HepG2 (cell line): Measurements from ENCODE around the gene GJD3. TPM values are rescaled to one million over a fixed set of nuclear protein-coding genes. Genes with fewer than 3 reads are reported as not detected.
A peak's percentile ranks its signal among the peaks of the same experiment; 100 is the strongest.

Experiments
- CREM ChIP-seq, 2 experiments: sonication (generic) in 1 of 2; formaldehyde crosslinking in 1 of 2; IDR thresholded peaks; 2 replicates each; pipeline versions ENCODE4 v1.4.0 to v1.6.1; 2016 to 2020; ENCODE audit warnings: antibody characterized with exemption in 1 of 2, mild to moderate bottlenecking in 1 of 2, missing genetic modification reagents in 1 of 2
- EEA1 ChIP-seq: sonication (generic); formaldehyde crosslinking; IDR thresholded peaks from 2 replicates; pipeline ENCODE4 v1.5.1; 2020; ENCODE audit warnings: mild to moderate bottlenecking, missing genetic modification reagents, borderline replicate concordance
- KAT7 ChIP-seq: IDR thresholded peaks from 2 replicates; pipeline ENCODE4 v1.6.1; 2018; ENCODE audit warnings: borderline replicate concordance, missing compliant biosample characterization
- MAFG ChIP-seq: sonication (generic); formaldehyde crosslinking; IDR thresholded peaks from 2 replicates; pipeline ENCODE4 v1.5.1; 2020; ENCODE audit warnings: mild to moderate bottlenecking, missing genetic modification reagents
- MED1 ChIP-seq: sonication (generic); formaldehyde crosslinking; IDR thresholded peaks from 2 replicates; pipeline ENCODE4 v1.4.0; 2020; ENCODE audit warnings: missing genetic modification reagents
- NONO ChIP-seq, 2 experiments: fragments of 450-650 bp in 1 of 2; sonication (generic) in 1 of 2; formaldehyde crosslinking in 1 of 2; IDR thresholded peaks in 1 of 2; conservative IDR thresholded peaks in 1 of 2; 2 replicates each; pipeline versions ENCODE4 v1.6.1 to v1.8.0; 2017 to 2022; ENCODE audit warnings: mild to moderate bottlenecking in 1 of 2, missing genetic modification reagents in 1 of 2, moderate library complexity in 1 of 2
- SP4 ChIP-seq: sonication (generic); formaldehyde crosslinking; IDR thresholded peaks from 2 replicates; pipeline ENCODE4 v1.8.1; 2023; ENCODE audit warnings: mild to moderate bottlenecking, missing genetic modification reagents
- TIGD3 ChIP-seq: sonication (generic); formaldehyde crosslinking; IDR thresholded peaks from 2 replicates; pipeline ENCODE4 v1.5.1; 2020; ENCODE audit warnings: mild to moderate bottlenecking, missing genetic modification reagents, borderline replicate concordance
- ZBTB14 ChIP-seq: sonication (generic); formaldehyde crosslinking; IDR thresholded peaks from 2 replicates; pipeline ENCODE4 v1.4.0; 2020; ENCODE audit warnings: missing genetic modification reagents
- ZHX2 ChIP-seq, 2 experiments: sonication (generic) in 1 of 2; formaldehyde crosslinking in 1 of 2; IDR thresholded peaks; 2 replicates each; pipeline versions ENCODE4 v1.6.1 to v1.9.0; 2014 to 2022; ENCODE audit warnings: antibody characterized with exemption in 1 of 2, borderline replicate concordance in 1 of 2, inconsistent platforms in 1 of 2, low read depth in 1 of 2, missing genetic modification reagents in 1 of 2
- ZNF556 ChIP-seq: sonication (generic); formaldehyde crosslinking; IDR thresholded peaks from 2 replicates; pipeline ENCODE4 v1.4.0; 2020; ENCODE audit warnings: mild to moderate bottlenecking, missing genetic modification reagents, borderline replicate concordance
- ZNF576 ChIP-seq: sonication (generic); formaldehyde crosslinking; IDR thresholded peaks from 2 replicates; pipeline ENCODE4 v1.4.0; 2020; ENCODE audit warnings: mild to moderate bottlenecking, missing genetic modification reagents
- ZNF629 ChIP-seq: sonication (generic); formaldehyde crosslinking; conservative IDR thresholded peaks from 2 replicates; pipeline ENCODE4 v1.5.0; 2020; ENCODE audit warnings: missing genetic modification reagents
- ZNF639 ChIP-seq: conservative IDR thresholded peaks from 2 replicates; pipeline ENCODE4 v1.6.1; 2018; ENCODE audit warnings: missing genetic modification reagents
- ZNF737 ChIP-seq: sonication (generic); formaldehyde crosslinking; IDR thresholded peaks from 2 replicates; pipeline ENCODE4 v1.5.0; 2020; ENCODE audit warnings: missing genetic modification reagents, mild to moderate bottlenecking, borderline replicate concordance
- ZNF782 ChIP-seq: sonication (generic); formaldehyde crosslinking; IDR thresholded peaks from 2 replicates; pipeline ENCODE4 v1.4.0; 2020; ENCODE audit warnings: missing genetic modification reagents, mild to moderate bottlenecking, borderline replicate concordance
- polyA plus RNA-seq, 8 experiments: library from polyadenylated mRNA; depleted of rRNA in 3 of 8; stranded (reverse) in 7 of 8; unstranded in 1 of 8; fragments of >200 nt; fragmentation: Illumina TruSeq in 4 of 8; extraction: Trizol in 4 of 8; gene quantifications; 2 replicates each; pipeline versions ENCODE4 v1.2.1 to v1.2.3, GENCODE V29; 2011 to 2016; ENCODE audit warnings: low read depth in 4 of 8, missing spikeins in 1 of 8, mixed read lengths in 1 of 8; ENCODE audit not compliant: insufficient read depth in 1 of 8
- total RNA-seq, 5 experiments: library from RNA; depleted of rRNA; stranded (reverse); fragments of >200 nt; fragmentation: Illumina TruSeq; extraction: Trizol; gene quantifications; 2 replicates each; pipeline ENCODE4 v1.2.3, GENCODE V29; 2016; ENCODE audit warnings: low read depth in 1 of 5

GJD3 gene
- total and polyA plus RNA-seq, 2 of the 13 experiments (the other 11 are each of a cell fraction or from before 2014, with no cell fraction given), result not detected

- TF ChIP-seq ZNF576 (no peak), KAT7 (no peak), TIGD3 (CRISPR knock-in tag) (no peak), ZNF556 (CRISPR knock-in tag) (no peak), ZHX2 (IDR thresholded peaks at IDR 0.05; ENCODE audit: low read depth) (no peak; the same call in 1 of the 2 replicates), ZHX2 (CRISPR knock-in tag; IDR thresholded peaks at IDR 0.05; ENCODE audit: borderline replicate concordance) (no peak), ZNF737 (no peak), SP4 (CRISPR knock-in tag) (no peak), ZNF639 (no peak), MAFG (CRISPR knock-in tag) (no peak), ZNF782 (no peak), NONO (IDR thresholded peaks at IDR 0.05) (no peak), NONO (CRISPR knock-in tag; conservative IDR thresholded peaks at IDR 0.05) (no peak), ZNF629 (no peak), EEA1 (CRISPR knock-in tag) (no peak; the same call in 1 of the 2 replicates), MED1 (CRISPR knock-in tag) (0 out of 2 replicates have a peak, but pooled peaks have one; percentile 8), CREM (IDR thresholded peaks at IDR 0.05) (no peak), CREM (CRISPR knock-in tag; IDR thresholded peaks at IDR 0.05) (no peak), ZBTB14 (CRISPR knock-in tag) (no peak; the same call in 1 of the 2 replicates)
Observed at GRCh38 chr17:40363111-40363827, 1.3 kb downstream of the GJD3 start (continued).
